Tongue (tissue), 3 donors: Measurements from ENCODE around the gene SRSF12. TPM values are rescaled to one million over a fixed set of nuclear protein-coding genes. Genes with fewer than 3 reads are reported as not detected.
A peak's percentile ranks its signal among the peaks of the same experiment; 100 is the strongest.
"Not testable (repeated sequence)": the region's sequence is repeated elsewhere in the genome, so short reads cannot be mapped to it uniquely, and the experiment has no call there.

Experiments
- DNase-seq: peaks from one replicate; pipeline ENCODE4 v3.0.0-alpha.2; 2015
- small RNA-seq: library from RNA; depleted of rRNA; stranded (forward); fragments of <200 nt; gene quantifications from one replicate; pipeline ENCODE3, GENCODE V24; 2014; ENCODE audit warnings: low replicate concordance
- total RNA-seq: library from RNA; depleted of rRNA; stranded (reverse); fragments of >200 nt; gene quantifications from one replicate; pipeline ENCODE4 v1.2.3, GENCODE V29; 2014

The SRSF12 gene
- total RNA-seq, 1 donor from 2014 or later, result 4.7 TPM

GRCh38 chr6:89069536-89070163 is 48.2 kb downstream of the SRSF12 start:
- no peak for DNase-seq

- no peak for DNase-seq
Measured at GRCh38 chr6:89068695-89069094, 49.2 kb downstream of the SRSF12 start.

- DNase-seq, result no peak
Measured at GRCh38 chr6:89067796-89068195, 50.1 kb downstream of the SRSF12 start.

- DNase-seq, result no peak
Measured at GRCh38 chr6:89066940-89067646, 50.8 kb downstream of the SRSF12 start.

- DNase-seq, result not testable (repeated sequence)
Measured at GRCh38 chr6:89066121-89066520, 51.8 kb downstream of the SRSF12 start.

GRCh38 chr6:89064931-89065330 is 52.9 kb downstream of the SRSF12 start:
- DNase-seq, result not testable (repeated sequence)

GRCh38 chr6:89063881-89064280 is 54.0 kb downstream of the SRSF12 start:
- no peak for DNase-seq

GRCh38 chr6:89059227-89059626 is 58.6 kb downstream of the SRSF12 start:
- no peak for DNase-seq

- DNase-seq, result no peak
Measured at GRCh38 chr6:89058627-89059026, 59.2 kb downstream of the SRSF12 start.

GRCh38 chr6:89057759-89058158 is 60.1 kb downstream of the SRSF12 start:
- no peak for DNase-seq

- no peak for DNase-seq
Measured at GRCh38 chr6:89054208-89054607, 63.7 kb downstream of the SRSF12 start.

GRCh38 chr6:89051676-89052075 is 66.2 kb downstream of the SRSF12 start:
- DNase-seq, result no peak

GRCh38 chr6:89050697-89051096 is 67.2 kb downstream of the SRSF12 start:
- no peak for DNase-seq

- DNase-seq, result peak; percentile 40
Measured at GRCh38 chr6:89050155-89050554, 67.7 kb downstream of the SRSF12 start.

- peak; percentile 39 for DNase-seq
Measured at GRCh38 chr6:89048985-89049384, 68.9 kb downstream of the SRSF12 start.

GRCh38 chr6:89048288-89048923 is 69.5 kb downstream of the SRSF12 start:
- no peak for DNase-seq

GRCh38 chr6:89047473-89047872 is 70.4 kb downstream of the SRSF12 start:
- no peak for DNase-seq

Small RNAs within 50 kb of the gene (small RNA-seq; reads per million reads assigned to genes)
- gene RN7SL336P (not detected), gene RNU2-61P (0.08 reads per million)

Other genes with a start within 250 kb of the SRSF12 start
- gene RNGTT, start 154.5 kb downstream of the SRSF12 start, total RNA-seq, result 28.4 TPM
- 165 TPM for gene PNRC1, start 37.3 kb downstream of the SRSF12 start, total RNA-seq
- 105 TPM for gene PM20D2, start 28.0 kb upstream of the SRSF12 start, total RNA-seq
- gene GABRR1, start 99.3 kb upstream of the SRSF12 start, total RNA-seq, result 0.41 TPM
- 1.2 TPM for gene GABRR2, start 197.2 kb upstream of the SRSF12 start, total RNA-seq
- 33.6 TPM for gene UBE2J1, start 234.7 kb upstream of the SRSF12 start, total RNA-seq